ENCODE data around the gene PKIB.

Gene PKIB

DNA sequence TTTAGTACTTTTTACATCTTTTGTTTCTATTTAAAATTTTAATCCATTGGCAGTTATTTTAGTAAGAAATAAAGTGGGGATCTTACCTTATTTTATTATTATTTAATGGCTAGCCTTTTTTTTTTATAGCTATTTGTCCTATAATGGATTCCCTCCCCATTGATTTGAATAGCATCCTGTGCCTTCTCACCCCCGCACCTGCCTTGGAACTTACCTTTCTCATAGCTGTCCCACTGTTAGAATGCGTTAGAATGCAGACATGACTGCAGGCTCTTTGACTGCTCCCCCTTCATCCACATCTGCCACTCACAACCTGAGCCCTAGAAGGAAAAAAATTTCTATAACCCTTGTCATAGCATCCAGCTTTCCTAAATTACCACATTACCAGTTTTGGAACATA lies 9.1 kb downstream of the PKIB start:
- no peak for DNase-seq (ENCODE audit: low read depth)
- no peak overlapping the region for H3K4me3 ChIP-seq (ENCODE audit: control insufficient read depth, low read depth, low read length)
- no peak for TF ChIP-seq CTCF (conservative IDR thresholded peaks at IDR 0.05; ENCODE audit: control insufficient read depth, insufficient read depth, low read depth, low read length)

GRCh38 chr6:122620428-122620827 lies 10.2 kb downstream of the PKIB start:
- no peak for DNase-seq (ENCODE audit: low read depth)
- no peak overlapping the region for H3K4me3 ChIP-seq (ENCODE audit: control insufficient read depth, low read depth, low read length)
- TF ChIP-seq CTCF (conservative IDR thresholded peaks at IDR 0.05; ENCODE audit: control insufficient read depth, insufficient read depth, low read depth, low read length) = no peak

DNA sequence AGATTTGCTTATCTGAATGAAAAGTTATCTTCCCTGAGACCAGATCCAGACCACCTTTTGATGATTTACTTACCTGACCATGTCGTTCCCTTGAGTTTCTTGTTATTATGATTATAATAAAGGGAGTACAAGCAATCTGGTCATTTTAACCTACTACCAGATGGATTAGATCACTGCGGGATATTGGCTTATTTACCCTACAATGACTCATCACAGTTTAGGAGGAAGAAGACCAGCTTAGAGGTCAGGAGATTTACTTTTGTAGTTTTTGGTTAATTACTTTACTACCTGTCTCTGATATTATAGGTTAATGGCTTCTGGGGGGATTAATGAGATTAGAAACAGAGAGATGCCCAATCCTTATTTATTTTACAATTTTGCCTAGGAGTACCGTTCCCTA lies 10.7 kb downstream of the PKIB start:
- no peak for TF ChIP-seq CTCF (conservative IDR thresholded peaks at IDR 0.05; ENCODE audit: control insufficient read depth, insufficient read depth, low read depth, low read length)
- no peak overlapping the region for H3K4me3 ChIP-seq (ENCODE audit: control insufficient read depth, low read depth, low read length)
- peak; percentile 65 for DNase-seq (ENCODE audit: low read depth)

DNA sequence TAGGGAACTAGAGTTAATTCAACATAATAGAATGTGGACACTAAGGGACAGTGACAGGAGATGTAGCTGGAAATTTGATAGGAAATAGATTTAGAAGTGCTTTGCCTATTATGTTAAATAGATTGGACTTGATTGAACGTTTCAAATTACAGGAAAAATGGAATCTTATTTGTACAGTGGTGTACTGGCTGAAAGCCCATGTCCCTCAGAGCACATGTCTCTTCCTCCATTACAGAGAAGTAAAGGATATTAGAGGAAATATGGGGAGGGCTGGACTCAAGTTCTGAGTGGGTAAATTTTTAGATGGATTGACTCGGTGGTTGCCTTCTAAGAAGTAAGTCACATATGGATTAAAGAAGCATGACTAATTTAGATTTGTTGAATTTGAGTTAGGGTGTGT lies 11.4 kb downstream of the PKIB start:
- no peak overlapping the region for H3K4me3 ChIP-seq (ENCODE audit: control insufficient read depth, low read depth, low read length)
- no peak for TF ChIP-seq CTCF (conservative IDR thresholded peaks at IDR 0.05; ENCODE audit: control insufficient read depth, insufficient read depth, low read depth, low read length)
- no peak for DNase-seq (ENCODE audit: low read depth)

DNA sequence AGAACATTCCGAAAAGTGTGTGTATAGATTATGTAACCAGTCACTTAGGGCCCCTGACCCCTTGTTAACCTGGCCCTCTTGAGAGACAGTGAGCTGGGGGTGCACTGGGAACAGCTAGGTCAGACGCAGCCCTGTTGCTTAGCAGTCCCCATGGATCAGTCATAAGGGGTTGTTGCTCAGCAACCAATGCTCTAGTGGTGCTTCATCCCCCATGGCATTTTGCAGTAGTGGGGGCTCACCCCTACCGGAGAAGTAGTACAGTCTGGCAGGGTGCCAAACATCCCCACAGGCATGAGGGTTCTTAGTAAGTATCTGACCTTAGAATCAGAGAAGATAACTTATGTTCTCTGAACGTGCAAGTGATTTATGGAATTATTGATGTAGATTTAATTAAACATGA lies 12.3 kb downstream of the PKIB start:
- TF ChIP-seq CTCF (conservative IDR thresholded peaks at IDR 0.05; ENCODE audit: control insufficient read depth, insufficient read depth, low read depth, low read length) = no peak
- H3K4me3 ChIP-seq (ENCODE audit: control insufficient read depth, low read depth, low read length) = no peak overlapping the region
- no peak for DNase-seq (ENCODE audit: low read depth)

- DNase-seq (ENCODE audit: low read depth) = peak; percentile 9
- TF ChIP-seq CTCF (conservative IDR thresholded peaks at IDR 0.05; ENCODE audit: control insufficient read depth, insufficient read depth, low read depth, low read length) = no peak
- no peak overlapping the region for H3K4me3 ChIP-seq (ENCODE audit: control insufficient read depth, low read depth, low read length)
Observed at GRCh38 chr6:122623279-122623678, 13.1 kb downstream of the PKIB start.

DNA sequence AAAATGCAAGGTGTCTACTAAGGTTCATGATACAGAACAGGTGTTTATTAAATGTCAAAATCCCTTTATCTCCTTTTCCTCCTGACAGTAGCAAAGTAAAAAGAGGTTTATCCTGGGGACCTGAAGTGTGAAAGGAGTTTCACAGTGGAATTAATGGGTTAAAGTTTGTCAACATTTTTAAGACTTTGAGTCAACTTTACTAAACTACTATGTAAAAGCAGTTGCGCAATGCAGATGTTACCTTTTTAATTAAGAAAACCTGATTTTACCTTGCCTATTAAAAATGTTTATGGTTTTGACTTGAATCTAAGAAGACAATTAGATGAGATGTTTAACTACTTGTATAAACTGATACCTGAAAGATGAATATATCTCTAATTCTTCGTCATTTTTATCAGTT lies 14.6 kb downstream of the PKIB start:
- no peak for TF ChIP-seq CTCF (conservative IDR thresholded peaks at IDR 0.05; ENCODE audit: control insufficient read depth, insufficient read depth, low read depth, low read length)
- no peak overlapping the region for H3K4me3 ChIP-seq (ENCODE audit: control insufficient read depth, low read depth, low read length)
- DNase-seq (ENCODE audit: low read depth) = no peak

All from fibroblast of mammary gland (primary cell).